ENCODE data around the gene FBP2.
"Not testable (repeated sequence)": the region's sequence is repeated elsewhere in the genome, so short reads cannot be mapped to it uniquely, and the experiment has no call there.

Gene FBP2

GRCh38 chr9:94607423-94607691 is 13.7 kb upstream of the FBP2 start:
- TF ChIP-seq CTCF (IDR thresholded peaks at IDR 0.05; ENCODE audit: borderline replicate concordance, insufficient read depth, low read depth, low read length), result no peak
- no peak overlapping the region for H3K4me3 ChIP-seq (ENCODE audit: low read depth, low read length)

DNA sequence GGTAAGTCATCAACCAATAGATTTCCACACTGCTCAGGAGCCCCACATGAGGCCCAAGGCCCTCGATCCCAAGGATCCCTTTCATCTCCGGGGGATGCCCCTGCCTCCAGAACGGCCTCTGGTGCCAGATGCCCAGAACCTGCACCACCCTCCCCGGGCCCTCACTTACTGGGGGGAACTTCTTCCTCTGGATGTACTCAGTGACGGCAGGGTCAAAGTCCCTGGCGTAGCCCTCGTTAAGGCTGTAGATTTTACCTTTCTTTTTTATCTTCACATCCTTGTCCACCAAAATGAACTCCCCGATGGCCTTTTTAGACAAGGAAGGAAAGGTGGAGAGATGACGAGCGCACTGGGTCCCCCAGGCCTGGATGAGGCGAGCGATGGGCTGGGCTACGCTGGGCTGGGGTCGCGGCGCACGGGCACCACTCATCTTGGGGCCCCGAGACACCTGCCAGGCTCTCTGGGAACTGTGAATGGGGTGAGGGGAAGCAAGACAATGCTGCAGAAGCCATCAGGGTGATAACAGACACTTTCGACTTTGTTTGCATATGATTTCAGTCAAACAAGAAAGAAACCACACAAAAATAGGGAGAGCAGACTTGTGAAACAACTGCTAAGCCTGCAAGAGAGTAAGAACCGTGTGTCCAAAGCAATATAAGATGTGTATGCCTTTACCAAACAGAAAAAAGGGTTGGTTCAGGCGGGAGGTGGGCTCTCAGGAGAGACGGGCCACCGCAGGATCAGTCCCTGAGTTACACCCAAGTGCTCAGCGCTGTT is 13.2 kb upstream of the FBP2 start:
- H3K4me3 ChIP-seq (ENCODE audit: low read depth, low read length), result no peak overlapping the region
- TF ChIP-seq CTCF (IDR thresholded peaks at IDR 0.05; ENCODE audit: borderline replicate concordance, insufficient read depth, low read depth, low read length), result no peak

DNA sequence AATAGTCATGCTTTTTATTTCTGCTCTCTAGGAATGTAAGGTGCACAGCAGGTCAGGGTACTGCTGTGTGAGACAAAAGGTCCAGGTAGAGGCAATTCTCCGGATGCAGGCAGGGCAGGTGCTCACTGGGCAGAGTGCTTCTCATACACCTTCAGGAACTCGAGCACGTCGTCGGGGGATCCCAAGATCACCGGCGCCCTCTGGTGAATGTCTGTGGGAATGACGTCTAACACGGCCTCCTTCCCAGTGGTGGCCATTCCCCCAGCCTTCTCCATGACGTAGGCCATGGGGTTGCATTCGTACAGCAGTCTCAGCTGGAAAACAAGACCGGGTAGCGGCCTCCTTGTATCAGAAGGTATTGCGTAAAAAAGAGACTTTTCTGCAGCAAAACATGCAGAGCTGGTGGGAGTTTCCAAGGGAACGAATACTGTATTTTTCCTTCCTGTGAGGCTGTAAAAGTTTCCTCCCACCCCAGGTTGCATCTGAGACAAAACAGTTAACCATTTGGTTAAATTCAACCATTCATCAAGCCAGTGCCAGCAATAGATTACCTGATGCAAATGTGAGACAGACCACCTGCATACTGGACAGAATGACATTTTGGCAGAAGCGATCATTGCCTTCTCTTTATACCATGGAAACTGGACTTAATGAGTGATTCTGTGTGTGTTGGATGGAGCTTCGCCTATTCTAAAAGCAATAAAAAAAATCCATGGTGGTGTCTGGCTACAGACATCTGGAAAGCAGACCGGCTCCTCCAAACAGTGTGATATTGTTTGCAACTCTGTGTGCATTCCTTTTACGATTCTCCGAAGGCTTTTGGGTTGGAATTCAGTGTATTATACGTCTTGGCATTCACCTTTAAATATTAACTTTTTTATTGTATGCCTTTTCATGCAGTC is 9.9 kb upstream of the FBP2 start:
- TF ChIP-seq CTCF (IDR thresholded peaks at IDR 0.05; ENCODE audit: borderline replicate concordance, insufficient read depth, low read depth, low read length), result peak; percentile 86
- H3K4me3 ChIP-seq (ENCODE audit: low read depth, low read length), result no peak overlapping the region

GRCh38 chr9:94602666-94603065 is 9.0 kb upstream of the FBP2 start:
- no peak for TF ChIP-seq CTCF (IDR thresholded peaks at IDR 0.05; ENCODE audit: borderline replicate concordance, insufficient read depth, low read depth, low read length)
- no peak overlapping the region for H3K4me3 ChIP-seq (ENCODE audit: low read depth, low read length)

DNA sequence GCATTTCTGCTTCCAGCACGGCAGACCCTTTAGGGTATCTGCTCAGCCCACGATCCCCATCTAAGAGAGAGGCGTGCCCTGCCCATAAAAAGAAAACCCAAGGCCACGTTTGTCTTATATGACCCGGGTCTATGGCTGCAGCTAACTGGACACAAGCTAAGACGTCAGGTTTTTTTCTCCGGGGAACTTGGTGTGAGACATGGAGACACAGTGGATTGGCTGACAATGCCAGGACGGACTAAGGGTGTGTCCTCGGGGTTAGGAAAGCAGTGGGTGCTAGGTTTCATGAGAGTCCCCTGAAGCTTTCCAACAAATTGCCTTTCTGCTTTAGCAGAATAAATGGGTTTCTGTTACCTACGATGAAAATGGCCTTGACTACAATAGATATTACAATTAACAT is 7.1 kb upstream of the FBP2 start:
- H3K4me3 ChIP-seq (ENCODE audit: low read depth, low read length), result no peak overlapping the region
- TF ChIP-seq CTCF (IDR thresholded peaks at IDR 0.05; ENCODE audit: borderline replicate concordance, insufficient read depth, low read depth, low read length), result no peak

DNA sequence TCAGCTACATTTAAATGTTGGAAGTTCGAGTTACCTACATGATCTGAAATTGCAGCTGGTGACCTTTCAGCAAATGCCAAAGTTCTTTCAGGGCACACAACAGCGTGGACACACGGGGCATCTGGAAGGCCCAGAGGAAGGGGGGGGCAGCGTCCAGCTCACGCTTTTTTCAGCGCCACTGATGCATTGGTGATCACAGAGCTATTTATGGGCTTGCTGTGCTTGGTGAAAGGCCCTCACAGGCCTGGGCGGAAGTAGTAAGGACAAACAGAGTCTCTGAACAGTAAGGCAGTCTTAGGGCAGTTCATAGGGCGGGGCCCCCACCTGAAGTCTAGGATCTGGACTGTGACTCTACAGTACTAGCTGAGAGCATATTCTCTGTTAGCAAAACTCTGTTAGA is 6.6 kb upstream of the FBP2 start:
- TF ChIP-seq CTCF (IDR thresholded peaks at IDR 0.05; ENCODE audit: borderline replicate concordance, insufficient read depth, low read depth, low read length), result no peak

DNA sequence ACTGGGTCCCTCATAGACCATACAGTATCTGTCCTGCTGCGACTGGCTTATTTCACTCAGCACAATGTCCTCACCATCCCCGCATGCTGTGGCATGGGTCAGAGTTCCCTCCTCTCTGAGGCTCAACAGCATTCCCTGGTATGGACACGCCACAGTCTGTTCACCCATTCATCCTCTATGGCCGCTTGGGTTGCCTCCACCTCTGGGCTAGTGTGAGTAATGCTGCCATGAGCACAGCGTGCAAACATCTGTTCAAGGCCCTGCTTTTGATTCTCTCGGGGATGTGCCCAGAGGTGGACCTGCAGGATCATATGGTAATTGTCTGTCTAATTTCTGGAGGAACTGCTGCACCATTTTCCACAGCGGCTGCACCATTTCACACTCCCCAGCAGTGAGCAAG is 5.5 kb upstream of the FBP2 start:
- TF ChIP-seq CTCF (IDR thresholded peaks at IDR 0.05; ENCODE audit: borderline replicate concordance, insufficient read depth, low read depth, low read length), result no peak
- no peak overlapping the region for H3K4me3 ChIP-seq (ENCODE audit: low read depth, low read length)

More for the DNA sequence above, 6.6 kb upstream of the FBP2 start:
- no peak overlapping the region for H3K4me3 ChIP-seq (ENCODE audit: low read depth, low read length)

DNA sequence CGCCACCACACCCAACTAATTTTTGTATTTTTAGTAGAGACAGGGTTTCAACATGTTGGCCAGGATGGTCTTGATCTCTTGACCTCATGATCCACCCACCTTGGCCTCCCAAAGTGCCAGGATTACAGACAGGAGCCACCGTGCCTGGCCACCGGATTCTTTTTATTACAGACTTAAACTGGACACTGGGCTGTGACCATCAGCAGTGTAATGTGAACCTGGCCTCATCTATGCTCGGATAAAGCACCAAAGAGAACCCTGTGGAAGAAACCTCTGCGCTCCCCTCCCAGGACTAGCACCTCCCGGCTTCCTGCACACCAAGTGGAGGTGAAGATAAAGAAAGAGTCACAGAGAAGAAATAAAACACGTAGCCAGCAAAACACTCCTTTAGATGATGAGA is 941 bp downstream of the FBP2 start:
- not testable (repeated sequence) for H3K4me3 ChIP-seq (ENCODE audit: low read depth, low read length)
